HepG2 (cell line): ENCODE measurements around the gene CES1. TPM values are rescaled to one million over a fixed set of nuclear protein-coding genes. Genes with fewer than 3 reads are reported as not detected.
"Not testable (repeated sequence)": the region's sequence is repeated elsewhere in the genome, so short reads cannot be mapped to it uniquely, and the experiment has no call there.

Source experiments
- ATAC-seq: fragments of 200-7000 bp; cut with Tn5 transposase; 3 replicates; pipeline ENCODE4 v1.9.1; 2020; ENCODE audit warnings: mild to moderate bottlenecking, moderate library complexity
- BruUV-seq: library from RNA; stranded (reverse); fragments of 400-500 nt; replicated peaks from 2 replicates; lab custom pipeline; 2021; lab: Mats Ljungman, UMichigan
- CTCF ChIA-PET: fragments of 300-600 bp; formaldehyde crosslinking; extraction: SDS; loops from one replicate; lab custom pipeline; 2021; ENCODE audit warnings: low total read pairs, inconsistent platforms, low intra/inter-chr PET ratio; lab: Yijun Ruan, JAX
- POLR2A ChIA-PET: fragments of 350-600 bp; sonication (Branson Sonifier 250); formaldehyde crosslinking; loops from one replicate; lab custom pipeline; 2020; ENCODE audit warnings: antibody characterized with exemption, inconsistent platforms; lab: Yijun Ruan, JAX
- DNase-seq: peaks from one replicate; pipeline ENCODE4 v3.0.0-alpha.2; 2015; ENCODE audit warnings: low spot score
- FAIRE-seq: peaks from 3 replicates; lab custom pipeline; 2011; peaks lifted over from hg19 to GRCh38; lab: Jason Lieb, UNC
- H2AFZ ChIP-seq: one replicate; pipeline ENCODE4 v1.6.1; 2011; ENCODE audit warnings: low read length, inconsistent platforms
- H3K27ac ChIP-seq: fragments of 300-600 bp; 3 replicates; pipeline ENCODE4 v1.8.0; 2011; ENCODE audit warnings: mixed run types, mild to moderate bottlenecking, mixed read lengths, low read length, inconsistent platforms; ENCODE audit not compliant: insufficient read depth; ENCODE audit errors: extremely low read length
- H3K27me3 ChIP-seq, 2 experiments: fragments of 200-600 bp in 1 of 2; 2 replicates in 1 of 2; 3 replicates in 1 of 2; pipeline versions ENCODE4 v1.6.0 to v1.8.0; 2011; ENCODE audit warnings: low read length in 2 of 2, mild to moderate bottlenecking in 2 of 2, moderate library complexity in 2 of 2, inconsistent platforms in 1 of 2; ENCODE audit not compliant: insufficient read depth in 2 of 2, control insufficient read depth in 1 of 2
- H3K36me3 ChIP-seq, 2 experiments: fragments of 200-600 bp in 1 of 2; replicated peaks in 1 of 2; 2 replicates in 1 of 2; 3 replicates in 1 of 2; pipeline versions ENCODE4 v1.5.1 to v1.8.0; 2011; ENCODE audit warnings: low read length in 2 of 2, inconsistent platforms in 1 of 2; ENCODE audit not compliant: insufficient read depth in 2 of 2, control insufficient read depth in 1 of 2
- H3K4me1 ChIP-seq: 2 replicates; pipeline ENCODE4 v1.5.1; 2012; ENCODE audit warnings: low read length, inconsistent platforms; ENCODE audit not compliant: insufficient read depth
- H3K4me2 ChIP-seq: 2 replicates; pipeline ENCODE4 v1.6.0; 2011; ENCODE audit warnings: low read depth, low read length, inconsistent platforms
- H3K4me3 ChIP-seq, 3 experiments: fragments of 200-600 bp in 1 of 3; sonication (generic), shearing (Covaris generic) in 1 of 3; replicated peaks in 1 of 3; 2 replicates each; pipeline ENCODE4 v1.5.1; 2011 to 2016; ENCODE audit warnings: low read length in 3 of 3, inconsistent platforms in 2 of 3, low read depth in 2 of 3, mild to moderate bottlenecking in 2 of 3, control low read depth in 1 of 3, mixed read lengths in 1 of 3; ENCODE audit not compliant: insufficient read depth in 1 of 3
- H3K79me2 ChIP-seq: one replicate; pipeline ENCODE4 v1.6.1; 2011; ENCODE audit warnings: low read length, inconsistent platforms; ENCODE audit not compliant: insufficient read depth
- H3K9ac ChIP-seq: 2 replicates; pipeline ENCODE4 v1.6.0; 2011; ENCODE audit warnings: mild to moderate bottlenecking, low read depth, low read length, inconsistent platforms; ENCODE audit not compliant: insufficient read depth
- H3K9me3 ChIP-seq: 2 replicates; pipeline ENCODE4 v1.5.1; 2012; ENCODE audit warnings: mild to moderate bottlenecking, low read length
- H4K20me1 ChIP-seq: 2 replicates; pipeline ENCODE4 v1.6.0; 2011; ENCODE audit warnings: inconsistent platforms, mild to moderate bottlenecking, low read length, moderate library complexity; ENCODE audit not compliant: insufficient read depth
- WGBS: methylation state at CpG from one replicate; pipeline ENCODE4 v1.1.6; 2017; ENCODE audit warnings: low lambda C conversion rate; 5-methylcytosine and 5-hydroxymethylcytosine counted together
- in situ Hi-C: cut with HindIII; loops from 2 replicates; pipeline ENCODE4 v1.10.0; 2017; ENCODE audit warnings: low pct_unique_long_range_greater_than_20kb; ENCODE audit not compliant: extremely low pct_ligation_motif_present
- intact Hi-C: fragments of 100-400 bp; cut with micrococcal nuclease; formaldehyde crosslinking; loops from one replicate; pipeline ENCODE4 v1.10.0; 2022; ENCODE audit not compliant: unreplicated experiment
- polyA plus RNA-seq, 8 experiments: library from polyadenylated mRNA; depleted of rRNA in 3 of 8; stranded (reverse) in 7 of 8; unstranded in 1 of 8; fragments of >200 nt; fragmentation: Illumina TruSeq in 4 of 8; extraction: Trizol in 4 of 8; gene quantifications; 2 replicates each; pipeline versions ENCODE4 v1.2.1 to v1.2.3, GENCODE V29; 2011 to 2016; ENCODE audit warnings: low read depth in 4 of 8, missing spikeins in 1 of 8, mixed read lengths in 1 of 8; ENCODE audit not compliant: insufficient read depth in 1 of 8
- total RNA-seq, 5 experiments: library from RNA; depleted of rRNA; stranded (reverse); fragments of >200 nt; fragmentation: Illumina TruSeq; extraction: Trizol; gene quantifications; 2 replicates each; pipeline ENCODE4 v1.2.3, GENCODE V29; 2016; ENCODE audit warnings: low read depth in 1 of 5

Gene CES1
- total and polyA plus RNA-seq, 2 of the 13 experiments (the other 11 are each of a cell fraction or from before 2014, with no cell fraction given): 136 to 198 TPM

DNA sequence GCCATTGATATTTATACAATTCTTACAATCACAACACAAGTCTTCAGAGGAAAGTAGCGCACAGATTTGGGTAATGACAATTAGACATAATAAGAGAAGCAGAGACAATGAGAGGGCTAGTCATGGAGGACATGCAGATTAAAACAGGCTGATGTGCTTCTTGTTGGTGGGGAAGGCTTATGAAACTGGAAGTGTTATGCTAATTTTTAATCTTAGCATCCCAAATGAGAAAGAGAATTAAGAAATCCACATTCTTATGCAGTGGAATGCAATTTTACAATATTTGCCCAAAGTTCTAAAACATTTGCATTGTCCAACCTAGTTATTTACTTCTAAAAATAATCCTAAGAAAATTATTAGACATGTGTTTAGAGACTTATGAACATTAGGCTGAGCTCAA lies 24.6 kb downstream of the CES1 start:
- FAIRE-seq: not testable (repeated sequence)

DNA sequence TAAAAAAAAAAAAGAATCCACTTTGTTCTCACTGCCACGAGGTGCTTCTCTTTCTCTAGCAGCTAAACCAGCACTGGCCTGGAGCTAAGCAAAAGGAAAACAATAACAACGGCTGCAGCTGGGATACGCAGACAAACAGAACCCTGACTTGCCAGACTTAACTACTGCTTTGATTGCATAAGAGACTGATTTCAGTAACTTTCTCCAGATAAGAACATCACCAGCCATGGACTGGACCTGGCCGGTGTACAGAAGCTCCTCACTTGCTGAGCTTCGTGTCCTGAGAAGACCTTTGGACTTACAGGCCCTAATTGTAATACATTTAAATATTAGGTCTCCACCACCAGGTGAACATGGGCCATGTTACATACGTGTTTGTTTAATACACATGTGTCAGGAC lies 27.8 kb downstream of the CES1 start:
- H3K4me1 ChIP-seq, H2AFZ ChIP-seq, H3K4me3 ChIP-seq, ATAC-seq, H3K27me3 ChIP-seq, H3K9ac ChIP-seq, DNase-seq, intact Hi-C loops, H3K36me3 ChIP-seq, H3K27ac ChIP-seq, H4K20me1 ChIP-seq, CTCF ChIA-PET, H3K79me2 ChIP-seq, H3K4me2 ChIP-seq, BruUV-seq, POLR2A ChIA-PET, H3K9me3 ChIP-seq, in situ Hi-C loops: not testable (repeated sequence)
- no CpG with 5 or more reads among the region's 6 CpGs for WGBS
- peak; percentile 28 for FAIRE-seq

More for the DNA sequence above, 24.6 kb downstream of the CES1 start:
- H3K4me1 ChIP-seq, H3K27ac ChIP-seq, H3K79me2 ChIP-seq, H3K4me2 ChIP-seq, DNase-seq, H3K9ac ChIP-seq, H3K9me3 ChIP-seq, intact Hi-C loops, ATAC-seq, in situ Hi-C loops, BruUV-seq, H3K27me3 ChIP-seq, CTCF ChIA-PET, H3K4me3 ChIP-seq, H2AFZ ChIP-seq, POLR2A ChIA-PET, H4K20me1 ChIP-seq: not testable (repeated sequence)
- WGBS: 100% methylated on average over 1 of the region's 1 CpG
- peaks cover 2 to 14% of the 10 kb centered on the region in 2 experiments; a peak in 2 of 5 replicates for H3K36me3 ChIP-seq

DNA sequence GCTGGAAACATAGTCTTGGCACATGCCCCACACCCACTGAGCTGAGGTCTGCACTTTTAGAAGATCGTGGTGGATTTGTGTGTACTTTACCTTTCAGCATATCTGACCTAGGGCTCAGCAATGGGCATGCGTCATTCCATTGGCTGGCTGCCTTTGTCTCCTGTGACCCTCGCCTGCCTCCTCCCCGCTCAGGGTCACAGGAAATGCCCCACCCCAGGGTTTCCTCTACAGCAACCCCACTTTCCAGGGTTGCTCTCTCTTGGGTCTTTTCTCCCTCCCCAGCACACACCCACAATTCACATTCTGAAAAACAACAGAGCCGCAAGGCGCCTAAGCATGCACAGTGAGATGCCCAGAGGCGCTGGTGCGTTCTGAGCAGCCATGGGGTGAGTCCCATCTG lies 29.2 kb downstream of the CES1 start:
- FAIRE-seq, H3K9me3 ChIP-seq, CTCF ChIA-PET: not testable (repeated sequence)

DNA sequence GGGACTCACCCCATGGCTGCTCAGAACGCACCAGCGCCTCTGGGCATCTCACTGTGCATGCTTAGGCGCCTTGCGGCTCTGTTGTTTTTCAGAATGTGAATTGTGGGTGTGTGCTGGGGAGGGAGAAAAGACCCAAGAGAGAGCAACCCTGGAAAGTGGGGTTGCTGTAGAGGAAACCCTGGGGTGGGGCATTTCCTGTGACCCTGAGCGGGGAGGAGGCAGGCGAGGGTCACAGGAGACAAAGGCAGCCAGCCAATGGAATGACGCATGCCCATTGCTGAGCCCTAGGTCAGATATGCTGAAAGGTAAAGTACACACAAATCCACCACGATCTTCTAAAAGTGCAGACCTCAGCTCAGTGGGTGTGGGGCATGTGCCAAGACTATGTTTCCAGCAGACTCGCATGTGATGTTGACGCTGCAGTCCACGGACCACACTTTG lies 39.9 kb downstream of the CES1 start:
- H3K36me3 ChIP-seq, H2AFZ ChIP-seq, H3K4me3 ChIP-seq, H3K79me2 ChIP-seq, POLR2A ChIA-PET, H3K27me3 ChIP-seq, H3K27ac ChIP-seq, H3K9me3 ChIP-seq, H4K20me1 ChIP-seq, CTCF ChIA-PET, BruUV-seq, H3K4me2 ChIP-seq, H3K9ac ChIP-seq, ATAC-seq, DNase-seq, FAIRE-seq, in situ Hi-C loops, H3K4me1 ChIP-seq, intact Hi-C loops: not testable (repeated sequence)
- whole genome bisulfite sequencing: no CpG with 5 or more reads among the region's 11 CpGs

More for the DNA sequence above, 29.2 kb downstream of the CES1 start:
- ATAC-seq, H3K27ac ChIP-seq, H3K9ac ChIP-seq, H3K79me2 ChIP-seq, H3K27me3 ChIP-seq, H4K20me1 ChIP-seq, H3K4me2 ChIP-seq, BruUV-seq, DNase-seq, in situ Hi-C loops, H3K4me1 ChIP-seq, H3K4me3 ChIP-seq, H2AFZ ChIP-seq, H3K36me3 ChIP-seq, intact Hi-C loops, POLR2A ChIA-PET: not testable (repeated sequence)
- no CpG with 5 or more reads among the region's 8 CpGs for WGBS
